ENCODE results near the gene DQX1.

- TF ChIP-seq EZH2 (IDR thresholded peaks at IDR 0.05; ENCODE audit: insufficient read depth, poor library complexity, severe bottlenecking) (no peak), EZH2phosphoT487 (IDR thresholded peaks at IDR 0.05; ENCODE audit: insufficient read depth, low read depth) (no peak)
These were observed 32.5 kb downstream of the DQX1 start for GRCh38 chr2:74493546-74493945.
